HEK293T (cell line): ENCODE results near the gene EIF4E2.

ENCODE experiments used
- BHLHE40 ChIP-seq: fragments of 450-650 bp; IDR thresholded peaks from 2 replicates; pipeline ENCODE4 v1.6.1; 2016; ENCODE audit warnings: mild to moderate bottlenecking, moderate library complexity, borderline replicate concordance
- FOXA1 ChIP-seq: fragments of 450-650 bp; IDR thresholded peaks from 2 replicates; pipeline ENCODE4 v1.6.1; 2016; ENCODE audit warnings: mild to moderate bottlenecking
- FOXK2 ChIP-seq: fragments of 450-650 bp; IDR thresholded peaks from 2 replicates; pipeline ENCODE4 v1.6.1; 2016; ENCODE audit warnings: mild to moderate bottlenecking
- FOXM1 ChIP-seq: fragments of 450-650 bp; IDR thresholded peaks from 2 replicates; pipeline ENCODE4 v1.6.1; 2017; ENCODE audit warnings: mild to moderate bottlenecking, borderline replicate concordance
- HDGF ChIP-seq: fragments of 450-650 bp; IDR thresholded peaks from 2 replicates; pipeline ENCODE4 v1.6.1; 2017; ENCODE audit warnings: antibody characterized with exemption, borderline replicate concordance
- L3MBTL2 ChIP-seq: fragments of 450-650 bp; conservative IDR thresholded peaks from 2 replicates; pipeline ENCODE4 v1.6.1; 2016; ENCODE audit warnings: mild to moderate bottlenecking
- TARDBP ChIP-seq: fragments of 450-650 bp; IDR thresholded peaks from 2 replicates; pipeline ENCODE4 v1.6.1; 2016

DNA sequence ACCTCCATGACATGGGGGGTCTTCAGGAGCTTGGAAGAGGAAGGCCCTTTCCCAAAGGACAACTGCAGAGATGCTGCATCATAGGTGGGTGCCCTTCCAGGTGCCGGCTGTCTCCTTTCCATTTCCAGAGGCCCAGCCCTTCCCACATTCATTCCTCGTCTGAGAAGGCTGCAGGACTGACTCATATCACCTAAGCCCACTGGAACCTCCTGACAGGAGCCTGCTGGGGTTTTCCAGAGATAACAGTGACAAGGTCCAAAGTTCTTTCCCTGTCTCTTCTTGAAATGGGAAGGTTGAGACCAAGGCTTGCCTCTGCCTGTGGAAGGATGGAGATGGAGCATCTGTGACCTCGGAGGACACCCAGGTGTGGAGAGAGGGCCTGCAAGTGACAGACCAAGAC is 33.9 kb upstream of the EIF4E2 start:
- TF ChIP-seq BHLHE40 (no peak), HDGF (no peak), FOXM1 (no peak), FOXK2 (no peak), TARDBP (no peak), L3MBTL2 (no peak), FOXA1 (no peak)
